Parathyroid adenoma (tissue), 2 donors: ENCODE results near the gene HNRNPA2B1.

Experiments used
- H2AFZ ChIP-seq: fragments of 300-600 bp; sonication (generic); one replicate; pipeline ENCODE4 v1.7.0; 2017; ENCODE audit warnings: antibody characterized with exemption, mild to moderate bottlenecking
- H3K27ac ChIP-seq: fragments of 300-600 bp; sonication (generic); one replicate; pipeline ENCODE4 v1.7.0; 2017
- H3K27me3 ChIP-seq: fragments of 300-600 bp; sonication (generic); one replicate; pipeline ENCODE4 v1.7.0; 2017; ENCODE audit warnings: low read length; ENCODE audit not compliant: control insufficient read depth, insufficient read depth
- H3K36me3 ChIP-seq: fragments of 300-600 bp; sonication (generic); one replicate; pipeline ENCODE4 v1.7.0; 2017; ENCODE audit warnings: low read length; ENCODE audit not compliant: control insufficient read depth, insufficient read depth
- H3K4me1 ChIP-seq: fragments of 300-600 bp; sonication (generic); one replicate; pipeline ENCODE4 v1.7.0; 2017; ENCODE audit warnings: control low read depth
- H3K4me2 ChIP-seq: fragments of 300-600 bp; sonication (generic); one replicate; pipeline ENCODE4 v1.7.0; 2017; ENCODE audit warnings: low read length
- H3K4me3 ChIP-seq: fragments of 300-600 bp; sonication (generic); one replicate; pipeline ENCODE4 v1.7.0; 2017; ENCODE audit warnings: low read depth, low read length
- H3K79me2 ChIP-seq: fragments of 300-600 bp; sonication (generic); one replicate; pipeline ENCODE4 v1.7.0; 2017; ENCODE audit warnings: control low read depth
- H3K9ac ChIP-seq: fragments of 300-600 bp; sonication (generic); one replicate; pipeline ENCODE4 v1.7.0; 2017; ENCODE audit warnings: mild to moderate bottlenecking
- H3K9me3 ChIP-seq: fragments of 300-600 bp; sonication (generic); one replicate; pipeline ENCODE4 v1.7.0; 2017; ENCODE audit warnings: low read length; ENCODE audit not compliant: control insufficient read depth
- CTCF ChIP-seq: fragments of 300-600 bp; sonication (generic); IDR thresholded peaks from one replicate; pipeline ENCODE4 v1.7.0; 2017; ENCODE audit warnings: antibody characterized with exemption, mild to moderate bottlenecking
- donor health status: primary hyperparathyroidism.

The HNRNPA2B1 gene

GRCh38 chr7:26200444-26201246 lies at the start of gene HNRNPA2B1:
Gene HNRNPA2B1 (minus strand): TSS chr7:26200746. CDS start chr7:26200577, 169 bp downstream.
- no peaks in the 10 kb centered on the region for H3K36me3 ChIP-seq
- peak within 1 kb of the TSS; percentile 99 for H3K9ac ChIP-seq
- peaks cover 42% of the 10 kb centered on the region for H3K79me2 ChIP-seq
- H3K9me3 ChIP-seq, result no peaks in the 10 kb centered on the region
- peak within 1 kb of the TSS; percentile 100 for H3K27ac ChIP-seq
- peak; percentile 13 for TF ChIP-seq CTCF
- peaks cover 21% of the 10 kb centered on the region for H3K4me1 ChIP-seq
- H2AFZ ChIP-seq, result peak within 1 kb of the TSS; percentile 85
- H3K4me3 ChIP-seq, result peak within 1 kb of the TSS; percentile 100
- peak within 1 kb of the TSS; percentile 96 for H3K4me2 ChIP-seq
- no peaks in the 10 kb centered on the region for H3K27me3 ChIP-seq

GRCh38 chr7:26250239-26250638 lies 49.7 kb upstream of the HNRNPA2B1 start:
- H3K79me2 ChIP-seq, result no peaks in the 10 kb centered on the region
- no peak overlapping the region for H3K4me2 ChIP-seq
- no peaks in the 10 kb centered on the region for H3K9me3 ChIP-seq
- no peak overlapping the region for H2AFZ ChIP-seq
- no peaks in the 10 kb centered on the region for H3K4me1 ChIP-seq
- H3K27ac ChIP-seq, result no peak overlapping the region
- no peak overlapping the region for H3K9ac ChIP-seq
- H3K4me3 ChIP-seq, result no peak overlapping the region
- H3K36me3 ChIP-seq, result no peaks in the 10 kb centered on the region
- TF ChIP-seq CTCF, result no peak
- H3K27me3 ChIP-seq, result no peaks in the 10 kb centered on the region

GRCh38 chr7:26245150-26245549 lies 44.6 kb upstream of the HNRNPA2B1 start:
- H2AFZ ChIP-seq, result no peak overlapping the region
- no peak overlapping the region for H3K4me2 ChIP-seq
- no peaks in the 10 kb centered on the region for H3K27me3 ChIP-seq
- no peak for TF ChIP-seq CTCF
- H3K4me1 ChIP-seq, result no peaks in the 10 kb centered on the region
- no peak overlapping the region for H3K27ac ChIP-seq
- H3K36me3 ChIP-seq, result no peaks in the 10 kb centered on the region
- H3K79me2 ChIP-seq, result no peaks in the 10 kb centered on the region
- no peak overlapping the region for H3K4me3 ChIP-seq
- no peak overlapping the region for H3K9ac ChIP-seq
- no peaks in the 10 kb centered on the region for H3K9me3 ChIP-seq

GRCh38 chr7:26238032-26238431 lies 37.5 kb upstream of the HNRNPA2B1 start:
- Histone ChIP-seq H3K4me2 (no peak overlapping the region), H3K27ac (no peak overlapping the region), H3K9ac (no peak overlapping the region), H3K27me3 (no peaks in the 10 kb centered on the region), H3K9me3 (no peaks in the 10 kb centered on the region), H2AFZ (no peak overlapping the region), H3K79me2 (no peaks in the 10 kb centered on the region), H3K36me3 (no peaks in the 10 kb centered on the region), H3K4me1 (no peaks in the 10 kb centered on the region), H3K4me3 (no peak overlapping the region)
- no peak for TF ChIP-seq CTCF
